MM.1S (cell line): Measurements from ENCODE around the gene BICC1.

Source experiments
- DNase-seq: peaks from one replicate; pipeline ENCODE4 v3.0.0-alpha.2; 2015
- H2AFZ ChIP-seq: fragments of 300-600 bp; sonication (generic); 2 replicates; pipeline ENCODE4 v1.6.0; 2016; ENCODE audit warnings: antibody characterized with exemption, low read length
- H3F3A ChIP-seq: fragments of 300-600 bp; sonication (generic); 2 replicates; pipeline ENCODE4 v1.6.1; 2016; ENCODE audit warnings: mild to moderate bottlenecking, antibody characterized with exemption, low read length, moderate library complexity, mixed read lengths; ENCODE audit not compliant: insufficient read depth
- H3K27ac ChIP-seq: fragments of 300-600 bp; sonication (generic); 2 replicates; pipeline ENCODE4 v1.5.1; 2016; ENCODE audit warnings: mild to moderate bottlenecking, low read length
- H3K27me3 ChIP-seq: fragments of 300-600 bp; sonication (generic); replicated peaks from 2 replicates; pipeline ENCODE4 v1.6.0; 2016; ENCODE audit warnings: low read length; ENCODE audit not compliant: insufficient read depth
- H3K36me3 ChIP-seq: fragments of 300-600 bp; sonication (generic); replicated peaks from 2 replicates; pipeline ENCODE4 v1.6.1; 2016; ENCODE audit warnings: mild to moderate bottlenecking, low read length, mixed read lengths; ENCODE audit not compliant: insufficient read depth
- H3K4me1 ChIP-seq: fragments of 300-600 bp; sonication (generic); 2 replicates; pipeline ENCODE4 v1.6.1; 2016; ENCODE audit warnings: low read length, mixed read lengths
- H3K4me2 ChIP-seq: fragments of 300-600 bp; sonication (generic); 2 replicates; pipeline ENCODE4 v1.6.0; 2016; ENCODE audit warnings: low read depth, low read length
- H3K4me3 ChIP-seq: fragments of 300-600 bp; sonication (generic); 2 replicates; pipeline ENCODE4 v1.5.1; 2016; ENCODE audit warnings: low read length, mixed read lengths
- H3K79me2 ChIP-seq: fragments of 300-600 bp; sonication (generic); 2 replicates; pipeline ENCODE4 v1.6.1; 2016; ENCODE audit warnings: mixed run types, low read length, mixed read lengths
- H3K9ac ChIP-seq: fragments of 300-600 bp; sonication (generic); 2 replicates; pipeline ENCODE4 v1.6.1; 2016; ENCODE audit warnings: low read length, mixed read lengths
- H3K9me2 ChIP-seq: fragments of 300-600 bp; sonication (generic); replicated peaks from 2 replicates; pipeline ENCODE4 v1.6.1; 2016; ENCODE audit warnings: mild to moderate bottlenecking, low read length, mixed read lengths; ENCODE audit not compliant: insufficient read depth
- H3K9me3 ChIP-seq: fragments of 300-600 bp; sonication (generic); replicated peaks from 2 replicates; pipeline ENCODE4 v1.6.1; 2016; ENCODE audit warnings: mild to moderate bottlenecking, low read length, mixed read lengths; ENCODE audit not compliant: insufficient read depth
- H4K20me1 ChIP-seq: fragments of 300-600 bp; sonication (generic); 2 replicates; pipeline ENCODE4 v1.6.1; 2016; ENCODE audit warnings: mild to moderate bottlenecking, low read length, moderate library complexity, mixed read lengths; ENCODE audit not compliant: insufficient read depth
- CTCF ChIP-seq: fragments of 300-600 bp; sonication (generic); IDR thresholded peaks from 2 replicates; pipeline ENCODE4 v1.5.1; 2016; ENCODE audit warnings: antibody characterized with exemption, low read length, mixed read lengths
- EZH2 ChIP-seq: fragments of 300-600 bp; sonication (generic); optimal IDR thresholded peaks from 2 replicates; pipeline ENCODE3; 2017; ENCODE audit warnings: low read depth, mild to moderate bottlenecking, antibody characterized with exemption, low read length, mixed read lengths
- EZH2phosphoT487 ChIP-seq: fragments of 300-600 bp; sonication (generic); IDR thresholded peaks from 2 replicates; pipeline ENCODE4 v1.6.1; 2018; ENCODE audit warnings: antibody characterized with exemption, low read length

The BICC1 gene

GRCh38 chr10:58627392-58627791, 114.7 kb downstream of the BICC1 start:
- H3K4me2 ChIP-seq = no peak overlapping the region
- H3K27ac ChIP-seq = no peak overlapping the region
- H3K9ac ChIP-seq = no peak overlapping the region
- no peaks in the 10 kb centered on the region for H3K9me3 ChIP-seq
- no peak overlapping the region for H3K4me3 ChIP-seq
- DNase-seq = no peak
- no peak for TF ChIP-seq CTCF
- TF ChIP-seq EZH2phosphoT487 = no peak
- TF ChIP-seq EZH2 = no peak
- H3K4me1 ChIP-seq = no peaks in the 10 kb centered on the region
- H4K20me1 ChIP-seq = no peaks in the 10 kb centered on the region
- H3K27me3 ChIP-seq = no peaks in the 10 kb centered on the region
- no peak overlapping the region for H2AFZ ChIP-seq
- H3K79me2 ChIP-seq = no peaks in the 10 kb centered on the region
- no peaks in the 10 kb centered on the region for H3K36me3 ChIP-seq
- no peaks in the 10 kb centered on the region for H3F3A ChIP-seq
- no peaks in the 10 kb centered on the region for H3K9me2 ChIP-seq

- no peaks in the 10 kb centered on the region for H3K27me3 ChIP-seq
- H3K27ac ChIP-seq = no peak overlapping the region
- no peaks in the 10 kb centered on the region for H3K79me2 ChIP-seq
- no peak overlapping the region for H3K4me2 ChIP-seq
- no peak for DNase-seq
- H3K4me1 ChIP-seq = no peaks in the 10 kb centered on the region
- H3K9me2 ChIP-seq = no peaks in the 10 kb centered on the region
- H3K9me3 ChIP-seq = no peaks in the 10 kb centered on the region
- no peaks in the 10 kb centered on the region for H3K36me3 ChIP-seq
- H4K20me1 ChIP-seq = no peaks in the 10 kb centered on the region
- no peak overlapping the region for H3K4me3 ChIP-seq
- H3F3A ChIP-seq = no peaks in the 10 kb centered on the region
- TF ChIP-seq CTCF (no peak), EZH2 (no peak), EZH2phosphoT487 (no peak)
- no peak overlapping the region for H3K9ac ChIP-seq
- no peak overlapping the region for H2AFZ ChIP-seq
Observed at GRCh38 chr10:58631715-58632114, 119.0 kb downstream of the BICC1 start.

GRCh38 chr10:58632216-58632615, 119.5 kb downstream of the BICC1 start:
- no peaks in the 10 kb centered on the region for H3K79me2 ChIP-seq
- no peak overlapping the region for H3K27ac ChIP-seq

More at GRCh38 chr10:58632216-58632615, 119.5 kb downstream of the BICC1 start:
- H3K36me3 ChIP-seq = no peaks in the 10 kb centered on the region
- no peaks in the 10 kb centered on the region for H4K20me1 ChIP-seq
- H3K9me2 ChIP-seq = no peaks in the 10 kb centered on the region
- H3K4me1 ChIP-seq = no peaks in the 10 kb centered on the region
- TF ChIP-seq EZH2phosphoT487 = no peak
- TF ChIP-seq EZH2 = no peak
- TF ChIP-seq CTCF = no peak
- H2AFZ ChIP-seq = no peak overlapping the region
- no peak overlapping the region for H3K4me3 ChIP-seq
- no peak overlapping the region for H3K9ac ChIP-seq
- H3K4me2 ChIP-seq = no peak overlapping the region
- H3K9me3 ChIP-seq = no peaks in the 10 kb centered on the region
- no peak for DNase-seq
- no peaks in the 10 kb centered on the region for H3K27me3 ChIP-seq
- H3F3A ChIP-seq = no peaks in the 10 kb centered on the region
